Lung microvascular endothelial cell (primary cell): ENCODE results near the gene SNAP29. TPM values are rescaled to one million over a fixed set of nuclear protein-coding genes. Genes with fewer than 3 reads are reported as not detected.
"Not testable (repeated sequence)": the region's sequence is repeated elsewhere in the genome, so short reads cannot be mapped to it uniquely, and the experiment has no call there.

Experiments used
- DNase-seq, 2 donors: peaks; one replicate each; pipeline versions ENCODE4 v3.0.0 to v3.0.0-alpha.2; 2010; ENCODE audit warnings: low read depth in 2 of 2
- total RNA-seq: library from RNA; depleted of rRNA; stranded (reverse); fragments of >200 nt; gene quantifications from 2 replicates; pipeline ENCODE4 v1.2.1, GENCODE V29; 2014

SNAP29 gene
- total RNA-seq, 1 donor from 2014 or later, result 6.9 TPM

DNA sequence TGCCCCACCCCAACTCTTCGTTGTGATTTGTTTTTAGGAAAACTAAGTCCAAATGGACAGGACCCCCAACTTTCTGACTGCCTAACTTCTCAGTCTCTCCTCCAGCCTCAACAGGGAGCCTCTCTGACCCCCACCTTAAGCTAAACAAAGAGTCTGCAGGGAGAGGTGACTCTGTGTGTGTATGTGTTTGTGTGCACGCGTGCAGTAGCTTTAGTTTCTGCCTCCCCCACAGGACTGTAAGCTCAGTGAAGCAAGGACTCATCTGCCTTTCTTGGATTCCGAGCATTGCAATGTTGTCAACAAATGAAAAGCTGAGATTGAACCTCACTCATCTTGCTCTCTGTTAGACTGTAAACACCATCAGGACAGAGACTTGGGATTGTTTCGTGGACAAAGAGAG is 7.9 kb downstream of the SNAP29 start:
- DNase-seq, result no peak

DNA sequence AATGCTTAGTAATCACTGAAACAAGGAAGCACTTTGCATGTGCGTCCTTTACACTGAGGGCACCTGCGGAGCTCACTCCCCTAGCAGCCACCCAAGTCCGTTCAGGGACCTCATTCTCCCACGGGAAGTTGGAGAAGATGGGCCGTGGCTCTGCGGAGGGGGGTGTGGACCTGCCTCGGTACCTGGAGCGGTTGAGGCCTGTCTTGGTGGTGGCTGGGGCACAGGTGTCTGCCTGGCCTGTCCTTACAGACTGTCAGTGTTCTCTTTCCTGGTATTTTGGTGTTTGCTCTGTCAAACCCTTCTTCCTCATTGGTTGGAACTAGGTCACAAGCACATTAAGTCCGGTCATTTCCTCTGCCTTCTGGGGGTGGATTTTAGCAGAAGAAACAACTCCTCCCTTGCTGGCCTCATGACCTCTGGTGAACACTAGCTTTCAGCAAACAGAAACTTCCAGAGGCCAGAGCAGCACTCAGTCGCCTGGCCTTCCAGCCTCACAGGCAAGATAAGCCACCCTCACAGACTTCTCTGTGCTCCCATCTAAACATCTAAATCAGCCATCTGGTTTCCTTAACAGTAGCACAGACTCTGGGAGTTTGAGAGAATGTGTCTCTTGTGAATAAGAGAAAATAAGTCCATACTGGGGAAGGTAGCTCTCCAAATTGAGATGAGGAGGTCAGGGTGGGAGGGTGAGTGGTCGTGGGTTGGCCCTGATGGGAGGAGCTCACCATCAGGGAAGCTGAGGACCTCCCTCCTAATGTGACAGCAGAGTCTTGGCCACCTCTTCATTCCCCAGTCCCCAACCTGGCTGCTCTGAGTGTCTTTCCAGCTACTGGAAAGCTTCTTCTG is 8.6 kb downstream of the SNAP29 start:
- DNase-seq, result peak in 1 of 2 donors; percentile 75

DNA sequence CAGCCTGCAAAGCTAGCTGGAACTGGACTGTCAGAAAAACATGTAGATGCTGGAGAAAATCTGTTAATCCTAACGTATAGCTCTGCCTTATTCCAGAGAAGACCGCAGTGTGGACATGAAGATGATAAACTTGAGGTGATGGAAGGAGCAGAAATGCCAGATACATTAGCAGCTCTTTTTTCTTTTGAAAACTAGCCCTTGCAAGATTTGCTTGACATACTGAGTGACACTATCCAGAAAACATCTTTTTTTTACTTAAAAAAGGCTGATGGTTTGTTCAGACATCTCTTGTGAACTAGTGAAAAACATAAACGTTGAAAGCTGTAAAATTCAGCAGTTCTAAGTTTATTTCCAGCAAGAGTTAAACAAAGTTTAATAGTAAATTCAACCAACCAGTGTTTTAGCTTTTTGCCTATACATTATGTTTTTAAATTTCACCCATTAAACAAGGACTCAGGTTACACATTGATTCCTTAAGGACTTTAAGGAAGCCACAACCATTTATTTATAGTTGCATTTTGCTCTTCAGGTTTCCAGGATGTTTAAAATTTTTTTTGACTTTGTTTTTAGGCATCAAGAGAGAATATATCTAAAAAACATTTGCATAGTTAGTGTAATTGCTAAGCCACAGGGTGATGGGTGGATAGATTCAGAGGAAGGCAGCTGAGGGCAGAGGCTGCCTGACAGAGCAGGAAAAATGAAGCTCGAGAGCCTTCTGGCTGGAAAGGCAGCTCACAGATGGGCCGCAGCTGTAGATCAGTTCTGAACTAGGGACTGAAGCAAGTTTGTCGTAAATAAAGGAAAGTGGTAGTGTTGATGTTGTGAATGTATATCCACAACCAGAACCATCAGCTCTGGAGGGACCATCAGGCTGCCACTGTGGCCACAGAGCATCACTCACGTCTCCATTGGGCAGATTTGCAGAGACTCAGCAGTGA is 9.5 kb downstream of the SNAP29 start:
- DNase-seq, result no peak

DNA sequence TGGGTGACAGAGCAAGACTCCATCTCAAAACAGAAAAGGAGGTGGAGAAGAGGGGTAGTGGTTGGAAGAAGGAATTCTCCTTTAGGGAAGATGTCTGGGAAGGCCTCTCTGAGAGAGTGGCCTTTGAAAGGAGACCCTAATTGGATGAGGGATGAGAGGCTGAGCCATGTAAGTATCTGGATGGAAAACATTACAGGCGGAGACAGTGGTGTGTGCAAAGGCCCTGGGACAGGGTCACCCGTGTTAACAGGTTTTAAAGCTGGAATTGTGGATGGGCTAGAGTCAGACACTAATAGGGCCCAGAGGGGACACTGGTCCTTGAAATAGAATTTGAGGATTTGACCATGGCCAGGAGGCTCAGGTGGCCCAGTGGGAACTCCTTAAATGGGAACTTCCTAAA is 10.4 kb downstream of the SNAP29 start:
- DNase-seq, result no peak

DNA sequence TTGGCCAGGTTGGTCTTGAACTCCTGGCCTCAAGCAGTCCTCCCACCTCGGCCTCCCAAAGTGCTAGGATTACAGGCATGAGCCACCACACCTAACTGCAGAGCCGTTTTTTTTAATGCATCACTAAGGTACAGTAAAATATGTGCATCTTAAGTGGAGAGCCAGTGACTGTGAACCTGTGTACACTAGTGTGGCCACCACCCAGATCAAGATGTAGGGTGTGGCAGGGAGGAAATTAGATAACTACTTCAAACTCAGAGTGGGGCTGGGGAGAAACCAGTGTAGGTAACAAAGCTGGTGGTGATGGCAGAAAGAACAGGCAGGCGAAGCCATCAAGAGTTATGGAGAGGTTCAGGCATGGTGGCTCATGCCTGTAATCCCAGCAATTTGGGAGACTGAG is 14.4 kb downstream of the SNAP29 start:
- DNase-seq, result no peak

DNA sequence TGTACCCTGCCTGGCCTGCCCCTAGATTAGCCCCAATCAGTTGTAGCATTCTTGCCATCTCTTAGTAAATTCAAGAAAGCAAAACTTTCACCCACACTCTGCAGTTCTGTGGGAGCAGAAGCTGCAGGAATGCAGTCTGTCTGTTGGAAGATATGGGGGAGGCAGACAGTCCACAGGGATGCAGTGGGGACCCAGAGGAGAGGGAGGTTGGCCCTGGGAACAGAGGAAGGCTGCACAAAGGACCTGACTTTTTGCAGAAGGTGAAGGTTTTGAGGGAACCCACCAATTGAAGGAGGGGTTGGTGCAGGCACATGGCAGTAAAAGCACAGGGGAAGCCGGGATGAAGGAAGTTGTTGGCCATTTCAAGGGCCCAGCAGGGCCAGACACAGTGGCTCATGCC is 16.5 kb downstream of the SNAP29 start:
- no peak for DNase-seq

DNA sequence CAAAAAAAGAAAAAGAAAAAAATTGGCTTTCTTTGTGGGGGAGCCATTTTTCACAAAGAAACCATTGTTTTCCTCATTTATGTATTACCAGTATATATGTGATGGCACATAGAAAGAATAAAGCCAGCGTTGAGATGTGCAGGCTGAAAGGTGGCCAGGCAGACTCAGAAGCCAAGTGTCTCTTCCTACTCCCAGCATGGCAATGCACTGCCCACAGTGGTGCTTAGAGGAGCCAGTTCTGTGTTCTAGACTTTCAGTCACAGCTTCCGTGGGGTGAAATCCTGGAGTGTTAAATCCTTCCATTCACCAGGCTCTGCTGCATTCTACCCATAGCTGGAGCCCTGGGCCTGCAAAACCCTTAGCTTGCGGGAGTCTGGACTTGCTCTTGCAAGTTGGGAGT is 18.9 kb downstream of the SNAP29 start:
- no peak for DNase-seq

DNA sequence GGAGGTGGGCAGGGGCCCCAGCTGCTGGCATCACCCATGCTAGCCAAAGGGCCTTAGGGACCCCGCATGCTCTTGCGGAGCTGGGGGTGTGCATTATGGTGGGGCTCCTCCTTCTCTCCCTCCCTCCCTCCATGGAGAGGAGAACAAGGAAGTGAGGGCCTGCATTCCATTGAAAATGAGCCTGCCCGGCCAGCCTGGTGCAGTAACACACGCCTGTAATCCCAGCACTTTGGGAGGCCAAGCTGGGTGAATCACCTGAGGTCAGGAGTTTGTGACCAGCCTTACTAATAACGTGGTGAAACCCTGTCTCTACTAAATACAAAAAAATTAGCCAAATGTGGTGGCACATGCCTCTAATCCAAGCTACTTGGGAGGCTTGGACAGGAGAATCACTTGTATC is 22.4 kb downstream of the SNAP29 start:
- no peak for DNase-seq

DNA sequence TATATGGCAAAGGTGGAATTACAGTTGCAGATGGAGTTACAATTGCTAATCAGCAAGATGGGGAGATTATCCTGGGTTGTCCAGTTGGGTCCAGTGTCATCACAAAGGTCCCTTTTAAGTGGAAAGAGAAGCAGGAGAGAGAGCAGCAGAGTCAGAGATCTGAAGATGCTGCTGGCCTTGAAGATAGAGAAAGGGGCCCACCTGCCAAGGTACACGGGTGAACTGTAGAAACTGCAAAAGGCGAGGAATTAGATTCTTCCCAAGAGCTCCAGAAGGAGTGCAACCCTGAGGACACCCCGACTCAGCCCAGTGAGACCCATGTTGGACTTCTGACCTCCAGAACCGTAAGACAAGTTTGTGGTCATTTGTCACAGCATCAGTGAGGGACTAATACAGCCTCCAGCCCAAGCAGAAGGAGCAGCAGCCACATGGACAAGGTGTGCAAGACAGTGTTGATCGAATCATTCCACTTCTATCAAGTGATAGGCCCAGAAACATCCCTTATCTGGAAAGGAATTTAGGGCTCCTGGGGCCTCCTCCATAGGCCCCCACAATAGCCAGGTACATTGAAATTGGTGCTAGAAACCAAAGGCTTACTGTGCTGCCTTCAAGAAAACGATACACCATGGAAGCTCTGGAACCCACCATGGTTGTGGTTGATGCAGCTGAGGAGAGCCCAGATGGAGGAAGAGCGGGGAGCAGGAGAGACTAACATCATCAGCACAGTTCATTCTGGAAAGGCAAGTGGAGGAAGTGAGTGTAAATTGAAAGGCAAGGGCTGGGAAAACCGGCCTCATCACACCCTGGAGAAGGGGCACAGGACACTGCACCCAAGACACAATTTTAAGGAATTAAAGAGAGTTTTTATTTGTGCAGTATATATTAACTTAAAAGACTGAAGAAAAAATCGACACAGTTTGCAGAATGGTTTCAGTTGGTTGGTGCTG is 23.3 kb downstream of the SNAP29 start:
- no peak for DNase-seq

DNA sequence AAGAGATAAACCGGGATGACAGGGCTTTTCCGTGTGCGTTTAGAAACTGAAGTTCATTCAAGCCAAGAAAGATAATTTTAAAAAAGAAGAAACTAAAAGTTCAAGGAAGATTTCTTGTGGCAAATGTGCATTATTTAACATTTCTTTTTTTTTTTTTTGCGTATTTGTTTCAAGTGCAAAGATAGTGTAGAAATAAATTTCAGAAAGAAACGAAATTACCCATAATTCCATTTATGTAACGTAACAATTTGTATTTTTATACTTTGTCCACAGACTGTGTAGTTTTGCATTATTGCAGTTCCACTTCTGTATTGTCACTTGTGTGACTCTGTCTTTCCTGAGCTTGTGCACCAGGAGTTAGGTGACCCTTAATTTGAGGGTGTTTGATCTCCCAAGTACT is 24.0 kb downstream of the SNAP29 start:
- no peak for DNase-seq

DNA sequence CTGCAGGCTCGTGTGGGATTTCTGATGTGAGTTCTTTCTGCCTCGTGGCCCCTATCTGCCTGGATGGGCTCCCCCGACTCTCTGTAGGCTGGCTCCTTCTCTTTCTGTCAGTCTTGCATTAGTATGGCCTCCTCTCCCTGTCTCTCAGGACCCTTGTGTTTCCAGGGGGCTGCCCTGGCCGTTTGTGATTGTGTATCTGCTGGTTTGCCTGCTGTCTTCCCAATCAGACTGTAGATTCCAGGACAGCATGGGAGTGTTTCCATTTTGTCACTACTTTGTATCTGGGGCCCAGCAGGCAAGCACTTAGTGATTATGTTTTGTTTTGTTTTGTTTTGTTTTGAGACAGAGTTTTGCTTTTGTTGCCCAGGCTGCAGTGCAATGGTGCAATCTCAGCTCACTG is 25.6 kb downstream of the SNAP29 start:
- DNase-seq, result no peak

DNA sequence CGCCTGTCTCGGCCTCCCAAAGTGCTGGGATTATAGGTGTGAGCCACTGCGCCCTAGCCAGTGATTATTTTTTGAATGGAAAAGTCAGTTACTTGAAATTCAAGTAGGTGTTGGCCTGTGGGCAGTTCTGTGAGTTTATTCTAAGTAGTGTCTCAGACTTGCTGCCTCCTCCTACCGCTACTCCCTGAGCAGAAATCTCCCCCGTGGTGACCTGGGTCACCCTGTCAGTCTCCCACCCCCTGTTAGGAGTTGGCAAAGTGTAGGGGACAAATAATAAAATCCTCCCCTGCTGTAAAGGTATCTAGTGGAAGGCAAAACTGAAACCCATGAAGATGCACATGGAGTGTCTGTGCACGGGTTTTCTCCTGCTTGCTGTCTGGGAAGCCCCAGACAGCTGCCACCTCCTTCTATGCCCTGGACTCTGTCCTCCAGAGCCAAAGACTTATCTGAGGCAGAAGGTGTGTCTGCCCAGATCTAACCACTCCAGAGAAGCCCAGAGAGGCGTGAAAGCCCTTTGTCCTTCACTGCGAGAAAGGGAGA is 26.3 kb downstream of the SNAP29 start:
- DNase-seq, result no peak

DNA sequence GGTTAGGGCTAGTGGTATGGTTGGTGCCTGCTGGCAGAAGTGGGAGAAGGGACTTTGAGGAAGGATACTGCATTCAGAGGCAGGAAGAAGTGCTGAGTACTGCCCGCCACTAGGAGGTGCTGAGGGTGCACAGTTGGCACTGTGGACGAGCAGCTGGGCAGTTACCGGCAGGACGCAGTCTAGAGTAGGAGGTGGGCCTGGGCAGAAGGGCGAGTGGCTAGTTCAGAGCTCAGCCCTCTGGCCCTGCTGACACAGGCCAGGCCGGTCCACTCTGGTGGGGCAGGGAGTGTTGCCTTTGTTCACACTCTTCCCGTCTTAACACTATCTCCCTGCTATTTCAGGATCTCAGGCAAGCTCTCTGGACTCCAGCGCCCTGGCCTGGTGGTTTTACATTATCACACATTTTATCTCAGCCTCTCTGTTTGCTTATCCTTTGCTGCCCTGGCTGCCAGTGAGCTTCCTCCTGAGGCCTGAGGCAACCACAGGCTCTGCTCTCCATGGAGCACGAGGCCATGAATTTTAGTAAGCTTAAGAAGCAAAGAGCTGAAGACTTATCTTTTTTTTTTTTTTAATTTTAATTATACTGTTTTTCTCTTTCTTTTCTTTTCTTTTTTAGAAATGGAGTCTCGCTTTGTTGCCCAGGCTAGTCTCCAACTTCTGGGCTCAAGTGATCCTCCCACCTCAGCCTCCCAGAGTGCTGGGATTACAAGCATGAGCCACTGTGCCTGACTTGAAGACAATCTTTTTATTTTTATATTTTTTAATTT is 26.9 kb downstream of the SNAP29 start:
- DNase-seq, result peak; percentile 85 to 90

DNA sequence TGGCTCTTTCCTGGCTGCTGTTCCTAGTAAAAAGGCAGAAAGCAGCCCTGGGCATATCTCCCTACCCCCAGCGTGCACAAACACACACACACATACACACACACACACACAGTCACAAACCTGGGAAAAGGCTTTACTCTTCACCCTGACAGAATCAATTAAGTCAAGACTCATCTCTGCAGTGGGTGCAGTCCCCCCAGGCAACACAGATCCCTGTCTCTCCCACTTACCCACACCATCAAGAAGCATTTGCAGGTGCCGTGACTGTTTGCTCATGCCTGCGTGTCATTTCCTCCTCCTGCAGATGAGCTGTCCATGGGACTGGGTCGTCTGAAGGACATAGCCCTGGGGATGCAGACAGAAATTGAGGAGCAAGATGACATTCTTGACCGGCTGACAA is 28.6 kb downstream of the SNAP29 start:
- DNase-seq, result peak in 1 of 2 donors; percentile 51

DNA sequence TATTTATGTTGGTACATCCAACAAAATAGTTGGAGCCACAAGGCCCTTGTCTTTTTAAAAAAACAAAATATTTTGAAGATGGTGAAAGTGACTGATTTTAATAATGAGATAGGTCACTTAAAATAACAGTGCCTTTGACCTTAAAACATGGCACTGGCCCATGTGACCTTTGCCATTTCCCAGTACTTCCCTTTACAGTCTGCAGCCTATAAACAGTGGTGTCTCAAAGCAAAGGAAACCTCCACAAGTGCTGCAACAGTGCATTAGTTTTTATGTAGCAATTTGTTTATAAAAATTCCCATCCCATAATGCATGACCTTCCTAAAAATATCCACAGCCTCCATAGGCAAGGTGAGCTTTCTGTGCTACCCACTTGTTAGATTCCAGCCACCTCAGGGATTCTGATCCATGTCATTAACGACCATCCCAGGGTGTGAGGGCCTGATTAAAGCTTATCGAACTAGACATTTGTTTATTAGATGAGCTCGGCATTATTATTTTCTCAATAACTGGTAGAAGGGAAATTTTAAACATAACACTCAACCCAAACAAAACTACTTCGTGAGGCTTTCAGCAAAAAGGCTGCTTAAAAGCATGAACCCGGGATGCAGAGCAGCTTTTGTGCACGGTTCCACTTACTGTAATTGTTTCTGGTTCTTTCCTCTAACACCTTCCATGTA is 30.4 kb downstream of the SNAP29 start:
- no peak for DNase-seq

DNA sequence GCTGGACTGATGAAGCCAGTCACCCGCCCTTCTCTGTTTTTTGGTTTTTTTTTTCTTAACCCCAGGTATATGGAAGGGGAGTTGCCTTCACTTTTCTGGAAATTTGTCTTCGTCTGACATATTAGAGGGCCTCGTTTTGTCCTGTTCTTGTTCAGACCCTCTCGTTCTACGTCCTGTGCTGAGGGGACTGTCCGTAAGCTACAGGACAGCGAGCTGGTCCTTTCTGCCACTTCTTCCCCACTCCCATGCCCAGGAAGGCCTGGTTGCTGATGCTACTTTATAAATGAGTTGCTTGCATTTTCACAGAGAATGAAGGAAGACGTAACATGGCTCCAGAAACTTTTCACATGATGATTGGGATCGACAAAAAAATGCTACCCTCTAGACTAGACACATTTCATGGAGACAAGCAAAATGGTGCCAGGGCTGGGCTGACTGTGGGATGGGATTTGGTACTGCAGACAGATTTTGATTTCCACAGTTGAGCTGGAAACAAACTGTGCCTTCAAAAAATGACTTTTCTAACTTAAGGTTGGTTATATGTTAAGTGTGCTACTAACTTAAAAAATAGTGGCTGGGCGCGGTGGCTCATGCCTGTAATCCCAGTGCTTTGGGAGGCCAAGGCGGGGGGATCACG is 31.2 kb downstream of the SNAP29 start:
- no peak for DNase-seq

DNA sequence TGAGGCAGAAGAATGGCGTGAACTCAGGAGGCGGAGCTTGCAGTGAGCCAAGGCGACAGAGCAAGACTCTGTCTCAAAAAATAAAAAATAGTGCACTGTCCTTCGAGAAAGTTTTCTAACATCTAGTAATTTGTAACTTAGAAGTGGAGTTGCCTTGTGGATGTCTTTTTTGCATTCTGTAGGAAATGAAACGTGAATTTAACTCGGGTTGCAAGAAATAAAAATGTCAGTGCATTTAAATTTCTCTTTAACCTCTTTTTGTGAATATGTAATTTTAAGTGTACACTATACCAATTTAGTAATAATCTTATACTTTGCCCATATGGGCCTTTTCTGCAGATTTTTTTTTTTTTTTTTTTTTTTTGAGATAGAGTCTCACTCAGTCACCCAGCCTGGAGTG is 32.2 kb downstream of the SNAP29 start:
- no peak for DNase-seq

DNA sequence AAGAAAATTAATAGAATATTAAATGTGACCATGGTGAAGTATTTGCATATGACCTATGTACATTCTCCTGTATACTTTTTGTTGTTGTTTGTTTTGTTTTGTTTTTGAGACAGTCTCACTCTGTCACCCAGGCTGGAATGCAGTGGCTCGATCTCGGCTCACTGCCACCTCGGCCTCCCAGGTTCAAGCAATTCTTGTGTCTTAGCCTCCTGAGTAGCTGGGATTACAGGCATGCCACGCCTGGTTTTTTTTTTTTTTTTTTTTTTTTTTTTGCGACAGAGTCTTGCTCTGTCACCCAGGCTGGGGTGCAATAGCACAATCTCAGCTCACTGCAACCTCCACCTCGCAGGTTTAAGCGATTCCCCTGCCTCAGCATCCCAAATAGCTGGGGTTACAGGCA is 38.9 kb downstream of the SNAP29 start:
- DNase-seq, result not testable (repeated sequence)

DNA sequence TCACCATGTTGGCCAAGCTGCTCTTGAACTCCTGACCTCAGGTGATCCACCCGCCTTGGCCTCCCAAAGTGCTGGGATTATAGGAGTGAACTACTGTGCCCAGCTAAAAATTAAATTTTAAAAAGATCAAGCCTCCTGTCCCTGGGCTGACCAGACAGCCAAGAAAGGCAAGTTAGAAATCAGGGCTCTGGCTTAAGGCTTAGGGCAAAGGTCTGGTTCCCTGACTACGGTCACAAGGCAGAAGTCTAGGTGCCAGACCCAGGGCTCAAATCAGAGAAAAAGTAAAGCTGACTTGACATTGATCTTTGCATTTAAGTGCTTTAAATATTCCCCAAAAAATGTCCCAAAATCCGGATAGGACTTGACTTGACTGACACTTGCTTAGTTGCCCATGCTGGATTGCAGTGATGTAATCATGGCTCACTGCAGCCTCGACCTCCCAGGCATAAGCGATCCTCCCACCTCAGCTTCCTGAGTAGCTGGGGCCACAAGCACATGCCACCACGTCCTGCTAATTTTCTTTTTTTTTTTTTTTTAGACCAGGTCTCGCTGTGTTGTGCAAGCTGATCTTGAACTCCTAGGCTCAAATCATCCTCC is 41.1 kb downstream of the SNAP29 start:
- DNase-seq, result no peak
